ENCODE measurements around the gene METTL8. TPM values are rescaled to one million over a fixed set of nuclear protein-coding genes. Genes with fewer than 3 reads are reported as not detected.
"Not testable (repeated sequence)": the region's sequence is repeated elsewhere in the genome, so short reads cannot be mapped to it uniquely, and the experiment has no call there.

Gene METTL8
- total RNA-seq, 2 experiments from 2014 or later = 13.6 to 20.0 TPM

- ChIA-PET POLR2A (no interaction called here), CTCF (interaction anchor here (0.6 to 1.5 kb wide), 3 partner anchors 9 to 260 kb away, joined by 3 to 4 read pairs (median 3); no protein-coding TSS in a partner anchor)
- H3K27me3 Mint-ChIP-seq = no peaks in the 10 kb centered on the region
- peaks cover 50% of the 10 kb centered on the region for H3K36me3 Mint-ChIP-seq (ENCODE audit: low read depth)
- H3K4me1 Mint-ChIP-seq = peaks cover 2% of the 10 kb centered on the region
- H3K27ac Mint-ChIP-seq = no peak overlapping the region
- no peak overlapping the region for H3K4me3 Mint-ChIP-seq
- H3K9me3 Mint-ChIP-seq = no peaks in the 10 kb centered on the region
- DNase-seq = no peak
Observed at GRCh38 chr2:171441470-171441869, 7.7 kb upstream of the METTL8 start.

- Mint-ChIP-seq H3K36me3 (ENCODE audit: low read depth) (peaks cover 44% of the 10 kb centered on the region), H3K9me3 (peaks cover 2% of the 10 kb centered on the region), H3K4me1 (peaks cover 33% of the 10 kb centered on the region), H3K27me3 (no peaks in the 10 kb centered on the region), H3K4me3 (no peak overlapping the region), H3K27ac (no peak overlapping the region)
- ChIA-PET CTCF (no interaction called here), POLR2A (no interaction called here)
- DNase-seq = no peak
Observed at GRCh38 chr2:171436307-171436706, 2.5 kb upstream of the METTL8 start.

- Mint-ChIP-seq H3K4me3 (peak within 1 kb of the TSS; percentile 81), H3K27me3 (no peaks in the 10 kb centered on the region), H3K27ac (peak within 1 kb of the TSS; percentile 96), H3K4me1 (peaks cover 33% of the 10 kb centered on the region), H3K9me3 (peaks cover 9% of the 10 kb centered on the region), H3K36me3 (ENCODE audit: low read depth) (peaks cover 43% of the 10 kb centered on the region)
- ChIA-PET POLR2A (interaction anchor here (0.7 to 3.7 kb wide), 13 partner anchors 12 to 1121 kb away, joined by 3 to 32 read pairs (median 4); partner anchors contain the start of genes GORASP2 and TLK1), CTCF (interaction anchor here (0.7 to 2.5 kb wide), 8 partner anchors 14 to 505 kb away, joined by 3 to 16 read pairs (median 4); partner anchors contain the start of gene GORASP2)
- peak; percentile 95 for DNase-seq
Observed at GRCh38 chr2:171434013-171434989, 511 bp upstream of the METTL8 start, which contains the start of gene DCAF17. Gene DCAF17 (plus strand): TSS chr2:171434226. CDS start chr2:171434578, 352 bp downstream.

- ChIA-PET POLR2A (interaction anchor here (0.7 to 3.7 kb wide), 11 partner anchors 17 to 1122 kb away, joined by 3 to 32 read pairs (median 4); partner anchors contain the start of genes GORASP2 and TLK1), CTCF (interaction anchor here (0.7 to 2.5 kb wide), 10 partner anchors 9 to 504 kb away, joined by 3 to 16 read pairs (median 4); partner anchors contain the start of gene GORASP2)
- peaks cover 33% of the 10 kb centered on the region for H3K4me1 Mint-ChIP-seq
- H3K27ac Mint-ChIP-seq = peak overlapping the region; percentile 96
- H3K4me3 Mint-ChIP-seq = peak overlapping the region; percentile 81
- peaks cover 11% of the 10 kb centered on the region for H3K9me3 Mint-ChIP-seq
- no peaks in the 10 kb centered on the region for H3K27me3 Mint-ChIP-seq
- H3K36me3 Mint-ChIP-seq (ENCODE audit: low read depth) = peaks cover 38% of the 10 kb centered on the region
- DNase-seq = peak; percentile 50
Observed at GRCh38 chr2:171432969-171433762, 624 bp downstream of the METTL8 start.

- peak overlapping the region; percentile 96 for H3K27ac Mint-ChIP-seq
- POLR2A ChIA-PET = interaction anchor here (1.0 to 3.7 kb wide), 3 partner anchors 52 to 503 kb away, joined by 3 to 32 read pairs (median 12); partner anchors contain the start of gene GORASP2
- peaks cover 30% of the 10 kb centered on the region for H3K36me3 Mint-ChIP-seq (ENCODE audit: low read depth)
- H3K9me3 Mint-ChIP-seq = peaks cover 11% of the 10 kb centered on the region
- CTCF ChIA-PET = interaction anchor here (0.9 to 2.5 kb wide), 5 partner anchors 10 to 503 kb away, joined by 3 to 16 read pairs (median 5); partner anchors contain the start of gene GORASP2
- H3K4me3 Mint-ChIP-seq = peak overlapping the region; percentile 81
- no peaks in the 10 kb centered on the region for H3K27me3 Mint-ChIP-seq
- no peak for DNase-seq
- H3K4me1 Mint-ChIP-seq = peaks cover 31% of the 10 kb centered on the region
Observed at GRCh38 chr2:171432206-171432968, 1.4 kb downstream of the METTL8 start.

GRCh38 chr2:171431677-171432167 lies 2.1 kb downstream of the METTL8 start:
- Mint-ChIP-seq H3K4me3 (no peak overlapping the region), H3K27me3 (no peaks in the 10 kb centered on the region), H3K4me1 (peaks cover 31% of the 10 kb centered on the region), H3K36me3 (ENCODE audit: low read depth) (peaks cover 30% of the 10 kb centered on the region), H3K27ac (no peak overlapping the region), H3K9me3 (peaks cover 14% of the 10 kb centered on the region)
- CTCF ChIA-PET = interaction anchor here (0.7 to 1.6 kb wide), 3 partner anchors 10 to 503 kb away, joined by 3 to 4 read pairs (median 3); partner anchors contain the start of gene GORASP2
- DNase-seq = no peak
- POLR2A ChIA-PET = interaction anchor here (1.0 to 3.7 kb wide), 3 partner anchors 269 to 503 kb away, joined by 4 to 32 read pairs (median 12); partner anchors contain the start of gene GORASP2

- H3K4me1 Mint-ChIP-seq = peaks cover 30% of the 10 kb centered on the region
- ChIA-PET CTCF (interaction anchor here (1.2 kb wide), 1 partner anchor 502 kb away, joined by 4 read pairs; the partner anchor contains the start of gene GORASP2), POLR2A (interaction anchor here (1.0 kb wide), 1 partner anchor 502 kb away, joined by 4 read pairs; the partner anchor contains the start of gene GORASP2)
- H3K27ac Mint-ChIP-seq = no peak overlapping the region
- H3K27me3 Mint-ChIP-seq = no peaks in the 10 kb centered on the region
- DNase-seq = no peak
- H3K36me3 Mint-ChIP-seq (ENCODE audit: low read depth) = peaks cover 27% of the 10 kb centered on the region
- H3K4me3 Mint-ChIP-seq = no peak overlapping the region
- peaks cover 15% of the 10 kb centered on the region for H3K9me3 Mint-ChIP-seq
Observed at GRCh38 chr2:171430516-171431410, 3.0 kb downstream of the METTL8 start.

- CTCF ChIA-PET, H3K27me3 Mint-ChIP-seq, H3K27ac Mint-ChIP-seq, H3K4me3 Mint-ChIP-seq, POLR2A ChIA-PET, DNase-seq: not testable (repeated sequence)
- H3K36me3 Mint-ChIP-seq (ENCODE audit: low read depth) = peaks cover 44% of the 10 kb centered on the region
- peaks cover 36% of the 10 kb centered on the region for H3K9me3 Mint-ChIP-seq
- H3K4me1 Mint-ChIP-seq = peaks cover 10% of the 10 kb centered on the region
Observed at GRCh38 chr2:171422710-171423495, 10.9 kb downstream of the METTL8 start.

GRCh38 chr2:171420728-171421563 lies 12.8 kb downstream of the METTL8 start:
- Mint-ChIP-seq H3K27me3 (no peaks in the 10 kb centered on the region), H3K9me3 (peaks cover 33% of the 10 kb centered on the region), H3K4me1 (peaks cover 12% of the 10 kb centered on the region), H3K36me3 (ENCODE audit: low read depth) (peaks cover 36% of the 10 kb centered on the region), H3K27ac (no peak overlapping the region), H3K4me3 (no peak overlapping the region)
- DNase-seq = no peak
- POLR2A ChIA-PET = interaction anchor here (1.0 kb wide), 1 partner anchor 13 kb away, joined by 5 read pairs; the partner anchor contains the start of genes DCAF17 and METTL8
- CTCF ChIA-PET = no interaction called here

- peaks cover 23% of the 10 kb centered on the region for H3K36me3 Mint-ChIP-seq (ENCODE audit: low read depth)
- H3K9me3 Mint-ChIP-seq = peaks cover 19% of the 10 kb centered on the region
- POLR2A ChIA-PET = no interaction called here
- no peak for DNase-seq
- H3K27me3 Mint-ChIP-seq = no peaks in the 10 kb centered on the region
- CTCF ChIA-PET = interaction anchor here (1.7 kb wide), 1 partner anchor 446 kb away, joined by 4 read pairs; no protein-coding TSS in a partner anchor
- H3K27ac Mint-ChIP-seq = no peak overlapping the region
- peaks cover 15% of the 10 kb centered on the region for H3K4me1 Mint-ChIP-seq
- H3K4me3 Mint-ChIP-seq = no peak overlapping the region
Observed at GRCh38 chr2:171419333-171419732, 14.5 kb downstream of the METTL8 start.
